HG03066 (cell line): ENCODE results near the gene CD48.
"Not testable (repeated sequence)": the region's sequence is repeated elsewhere in the genome, so short reads cannot be mapped to it uniquely, and the experiment has no call there.

Experiments
- ATAC-seq: cut with Tn5 transposase; IDR thresholded peaks from one replicate; pipeline ENCODE4 v1.9.1; 2021; ENCODE audit warnings: low read depth; ENCODE audit not compliant: unreplicated experiment

Gene CD48

DNA sequence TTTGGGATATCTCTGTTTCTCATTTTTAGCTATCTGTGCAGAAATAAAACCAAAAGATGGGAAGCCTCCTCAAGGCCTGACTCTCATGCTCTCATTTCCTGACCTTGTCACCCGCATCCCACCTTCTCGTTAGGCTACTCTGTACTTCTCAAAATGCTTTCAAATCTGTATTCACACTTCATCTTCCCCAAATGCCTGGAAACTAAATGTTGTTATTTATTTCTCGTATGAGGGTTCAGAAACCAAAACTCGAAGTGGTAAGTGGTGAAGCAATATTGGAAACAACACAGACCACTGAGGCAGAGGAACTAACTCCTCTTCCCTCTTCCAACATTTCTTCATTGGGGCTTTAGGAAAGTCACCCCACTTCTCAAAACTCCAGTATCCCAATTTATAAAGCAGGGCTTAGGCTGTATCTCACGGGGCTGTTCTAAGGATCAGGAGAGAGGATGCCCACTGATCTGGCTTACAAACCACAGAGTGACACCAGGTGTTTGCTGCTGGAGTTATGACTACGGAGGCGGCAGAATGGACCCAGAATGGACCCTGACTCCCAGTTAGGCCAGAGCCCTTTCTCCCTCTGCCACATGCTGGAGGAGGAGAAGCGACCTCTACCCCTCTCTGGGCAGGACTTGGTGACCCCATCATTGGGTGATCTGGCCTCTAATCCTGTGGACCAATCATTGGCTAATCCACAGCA, 31.0 kb upstream of the CD48 start:
- no peak for ATAC-seq

DNA sequence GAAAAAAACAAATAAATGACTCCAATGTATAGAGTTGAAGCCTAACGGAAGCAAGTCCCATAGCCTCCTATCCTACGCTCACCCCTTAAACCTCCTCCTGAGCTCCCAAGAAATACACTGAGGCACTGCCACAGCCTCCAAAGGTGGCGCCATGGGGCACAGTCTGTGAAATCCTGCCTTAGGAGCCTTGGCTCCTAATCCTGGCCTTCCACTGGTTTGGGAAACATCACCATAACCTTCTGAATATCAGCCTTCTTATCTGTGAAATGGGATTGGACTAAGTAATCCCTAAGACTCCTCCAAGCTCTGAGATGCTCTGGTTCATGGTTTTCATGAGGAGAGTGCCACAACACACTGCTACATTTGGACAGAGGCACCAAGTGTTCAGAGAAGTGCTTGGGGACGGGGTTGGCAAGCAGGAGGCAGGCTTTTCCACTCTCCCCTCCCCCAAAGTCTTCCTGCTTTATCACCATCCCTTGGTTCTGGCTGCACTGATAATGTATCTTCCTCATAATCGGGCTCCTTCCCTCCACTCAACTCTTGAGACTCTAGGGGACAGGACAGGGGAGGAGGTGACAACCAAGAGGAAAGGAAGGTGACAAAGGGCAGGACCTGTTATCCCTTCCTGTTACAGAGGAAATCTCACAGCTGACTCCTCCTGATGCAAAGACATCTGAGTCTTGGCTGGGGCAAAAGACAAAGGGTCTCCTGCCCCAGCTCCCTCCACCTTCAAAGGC, 30.2 kb upstream of the CD48 start:
- no peak for ATAC-seq

DNA sequence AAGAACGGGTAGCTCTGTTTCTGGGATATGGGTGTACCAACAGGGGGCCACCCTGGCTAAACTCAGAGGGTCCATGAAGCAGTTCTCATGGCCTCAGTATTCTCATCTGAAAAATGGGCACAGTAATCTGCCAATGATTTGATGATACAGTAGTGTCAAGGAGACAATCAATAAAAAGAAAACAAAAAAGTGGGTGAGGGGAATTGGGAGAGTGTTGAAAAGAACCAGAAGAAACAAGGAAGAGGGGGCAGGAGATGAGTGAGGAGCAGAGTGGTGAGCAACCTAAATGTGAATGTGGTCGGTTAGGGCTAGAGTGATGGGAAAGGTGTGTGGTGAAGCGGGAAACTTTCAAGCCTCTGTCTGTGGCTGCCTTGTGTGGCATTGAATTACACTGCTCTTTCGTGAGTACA, 29.5 kb upstream of the CD48 start:
- ATAC-seq, result no peak

DNA sequence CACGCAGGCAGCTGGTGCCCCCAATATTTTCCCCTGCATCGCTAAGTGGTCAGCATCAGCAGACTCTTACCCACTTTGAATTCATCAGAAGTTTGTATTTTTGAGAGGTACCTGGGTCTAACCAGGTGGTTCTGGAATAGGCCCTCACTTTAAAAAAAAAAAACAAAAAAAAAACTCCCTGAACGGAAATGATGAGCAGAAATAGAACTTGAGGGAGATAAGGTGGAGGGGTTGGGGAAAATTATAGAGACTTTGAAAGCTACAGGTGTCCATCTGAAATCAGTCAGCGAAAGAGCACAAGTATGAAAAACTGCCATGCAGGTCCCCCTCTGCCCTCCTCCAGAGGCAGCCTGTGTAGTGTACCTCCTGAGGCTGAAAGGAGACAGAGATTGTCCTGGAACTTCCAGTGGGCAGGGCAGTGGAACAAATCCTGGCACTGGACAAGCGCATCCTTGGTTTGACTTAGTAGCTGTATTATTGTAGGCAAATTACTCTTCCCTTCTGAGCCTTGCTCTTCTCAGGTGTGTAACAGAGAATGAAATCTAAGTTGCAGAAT, 28.6 kb upstream of the CD48 start:
- ATAC-seq, result no peak

DNA sequence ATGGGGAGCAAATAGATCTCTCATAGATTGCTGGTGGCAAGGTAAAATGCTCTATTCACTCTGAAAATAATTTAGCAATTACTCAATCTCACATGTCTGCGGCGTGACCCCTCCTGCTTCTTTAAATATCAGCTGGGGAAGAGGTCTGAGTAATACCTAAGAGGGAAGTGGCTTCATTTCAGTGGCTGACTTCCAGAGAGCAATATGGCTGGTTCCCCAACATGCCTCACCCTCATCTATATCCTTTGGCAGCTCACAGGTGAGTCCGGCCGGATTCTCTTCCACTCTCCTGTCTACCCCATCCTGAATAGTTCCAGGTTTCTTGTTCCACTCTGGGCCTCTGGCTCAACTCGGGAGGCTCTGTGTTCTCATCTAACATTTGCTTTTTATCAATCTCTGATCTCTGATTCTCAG, 27.5 kb upstream of the CD48 start, which contains the start of gene SLAMF7:
SLAMF7 (plus strand) TSS at position 150 of the 414 bp plus-strand sequence; CDS start at position 205, 55 bp downstream.
- peak; percentile 55 for ATAC-seq

DNA sequence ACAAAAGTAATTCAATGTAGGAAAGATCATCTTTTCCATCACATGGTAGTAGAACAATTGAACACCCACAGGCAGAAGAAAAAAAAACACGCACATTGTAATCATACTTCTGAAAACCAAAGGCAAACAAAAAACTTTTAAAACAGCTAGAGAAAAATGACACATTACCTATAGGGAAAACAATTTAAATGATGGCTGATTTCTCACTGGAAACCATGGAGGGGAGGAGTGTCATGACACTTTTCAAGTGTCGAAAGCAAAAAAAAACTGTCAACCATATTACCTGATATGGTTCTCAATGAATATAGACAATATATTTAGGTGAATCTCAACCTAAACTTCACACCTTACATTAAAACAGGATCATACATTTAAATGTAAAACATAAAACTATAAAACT, 26.6 kb upstream of the CD48 start:
- no peak for ATAC-seq

DNA sequence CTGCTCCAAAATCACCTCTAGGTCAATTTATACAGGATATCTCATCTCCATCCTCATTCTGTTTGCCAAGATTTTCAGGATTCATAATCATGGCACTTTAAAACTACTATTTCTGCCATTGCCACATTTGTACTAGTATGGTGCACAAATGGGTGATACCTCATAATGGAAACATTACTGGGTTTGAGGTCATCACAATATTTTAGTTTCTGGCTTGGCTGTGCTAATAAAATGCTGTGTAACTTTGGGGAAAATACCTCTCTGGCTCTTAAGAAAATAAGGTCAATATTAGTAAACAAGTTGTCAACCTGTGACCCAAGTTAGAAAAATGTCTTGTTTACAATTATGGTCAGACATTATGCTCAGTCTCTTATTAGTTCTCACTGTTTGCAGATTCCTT, 22.7 kb upstream of the CD48 start:
- no peak for ATAC-seq

DNA sequence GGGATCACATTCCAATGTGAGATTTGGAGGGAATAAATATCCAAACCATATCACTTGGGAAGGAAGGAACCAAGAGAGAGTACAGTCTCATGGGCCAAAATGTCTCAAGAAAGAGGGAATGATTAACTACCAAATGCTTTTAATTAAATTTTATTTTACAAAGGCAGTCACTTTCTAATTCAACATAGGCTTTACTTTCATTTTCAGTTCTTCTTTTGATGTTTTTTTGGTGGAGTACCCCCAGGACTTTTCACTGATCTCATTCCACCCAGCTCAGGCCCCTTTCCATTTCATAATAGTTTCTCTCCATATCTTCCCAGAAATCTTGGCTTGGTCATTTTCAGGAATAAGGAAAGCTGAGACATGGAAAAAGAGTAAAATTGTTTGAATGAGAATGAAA, 22.3 kb upstream of the CD48 start:
- ATAC-seq, result no peak

DNA sequence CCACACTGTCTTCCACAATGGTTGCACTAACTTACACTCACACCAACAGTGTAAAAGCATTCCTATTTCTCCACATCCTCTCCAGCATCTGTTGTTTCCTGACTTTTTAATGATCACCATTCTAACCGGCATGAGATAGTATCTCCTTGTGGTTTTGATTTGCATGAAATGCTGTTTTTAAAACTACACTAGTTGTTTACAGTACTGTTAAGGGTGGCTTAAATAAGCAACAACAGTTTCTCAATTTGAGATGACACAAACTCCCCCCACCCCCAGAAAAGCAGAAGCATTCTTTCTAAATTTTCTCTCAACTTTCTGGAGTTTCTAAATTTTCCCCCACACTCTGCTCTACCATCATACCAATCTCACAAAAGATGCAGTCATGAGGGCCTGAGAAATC, 20.4 kb upstream of the CD48 start:
- ATAC-seq, result no peak

DNA sequence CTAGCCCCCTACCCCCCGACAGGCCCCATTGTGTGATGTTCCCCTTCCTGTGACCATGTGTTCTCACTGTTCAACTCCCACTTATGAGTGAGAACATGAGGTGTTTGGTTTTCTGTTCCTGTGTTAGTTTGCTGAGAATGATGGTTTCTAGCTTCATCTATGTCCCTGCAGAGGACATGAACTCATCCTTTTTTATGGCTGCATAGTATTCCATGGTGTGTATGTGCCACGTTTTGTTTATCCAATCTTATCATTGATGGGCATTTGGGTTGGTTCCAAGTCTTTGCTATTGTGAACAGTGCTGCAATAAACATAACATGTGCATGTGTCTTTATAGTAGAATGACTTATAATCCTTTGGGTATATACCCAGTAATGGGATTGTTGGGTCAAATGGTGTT, 19.9 kb upstream of the CD48 start:
- not testable (repeated sequence) for ATAC-seq

DNA sequence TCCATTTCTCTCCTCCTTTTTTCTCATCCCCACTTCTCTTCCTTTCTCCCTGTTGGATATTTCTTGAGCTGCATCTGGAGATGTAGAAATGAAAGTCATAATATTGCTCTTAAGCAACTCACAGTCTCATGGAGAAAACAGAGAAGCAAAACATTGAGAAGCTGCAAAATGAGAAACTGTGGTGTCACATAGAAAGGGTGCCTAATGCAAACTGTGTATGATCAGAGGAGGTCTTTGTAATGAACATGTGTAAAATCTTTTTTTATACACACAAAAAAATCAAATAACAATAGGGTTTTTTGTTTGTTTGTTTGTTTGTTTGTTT, 15.7 kb upstream of the CD48 start:
- no peak for ATAC-seq

DNA sequence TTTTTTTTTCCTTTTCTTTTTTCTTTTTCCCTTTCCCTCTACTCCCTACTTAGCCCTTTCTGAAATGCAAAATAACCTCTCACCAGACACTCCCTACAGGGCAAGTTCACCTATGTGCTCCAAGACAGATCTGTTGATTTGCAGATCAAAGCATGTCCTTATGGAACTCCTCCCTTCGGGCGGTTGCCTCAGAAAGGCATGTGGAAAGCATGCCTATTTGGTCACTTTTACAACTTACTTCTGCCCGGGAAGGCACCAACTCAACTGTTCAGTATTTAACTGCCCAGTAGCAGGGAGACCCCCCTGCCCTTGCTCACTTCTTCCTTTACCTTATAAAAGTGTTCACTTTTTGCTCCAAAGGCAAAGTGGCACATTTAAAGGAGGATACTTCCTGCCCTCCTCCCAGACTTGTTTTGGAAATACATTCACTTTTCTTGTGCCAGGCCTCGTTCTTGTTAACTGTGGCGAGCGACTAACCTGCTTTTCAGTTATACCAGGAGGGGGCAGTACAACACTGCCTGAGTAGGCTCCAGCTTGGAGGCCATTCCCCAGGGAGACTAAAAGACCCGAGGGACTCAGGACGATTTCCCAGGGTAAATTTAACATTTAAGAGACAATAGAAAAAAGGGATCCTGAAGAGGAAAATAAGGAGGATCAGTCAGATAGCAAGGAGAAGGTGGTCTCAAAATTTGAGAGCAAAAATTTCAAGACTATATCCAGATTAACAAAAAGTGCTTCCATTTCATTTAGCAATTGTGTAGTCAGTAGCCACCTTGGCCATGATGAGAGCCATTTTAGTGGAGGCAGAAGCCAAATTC, 15.1 kb upstream of the CD48 start:
- ATAC-seq, result peak; percentile 72

DNA sequence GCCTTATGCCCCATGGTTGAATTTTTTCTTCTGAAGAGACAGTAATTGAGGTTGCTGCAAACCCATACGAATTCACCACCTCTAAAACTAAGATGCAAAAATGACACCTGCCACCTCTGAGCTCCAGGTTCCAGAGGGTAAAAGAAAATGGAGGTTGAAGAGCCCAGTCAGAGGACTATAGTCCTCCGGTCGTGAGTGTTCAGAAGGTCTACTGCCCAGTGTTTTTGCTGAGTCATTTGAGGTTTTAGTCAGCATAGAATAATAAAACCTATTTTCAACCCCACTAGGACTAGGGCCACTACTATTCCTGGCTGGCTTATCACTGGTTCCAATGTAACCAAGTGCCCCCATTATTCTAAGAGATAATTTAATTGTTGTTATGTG, 14.5 kb upstream of the CD48 start:
- ATAC-seq, result no peak

DNA sequence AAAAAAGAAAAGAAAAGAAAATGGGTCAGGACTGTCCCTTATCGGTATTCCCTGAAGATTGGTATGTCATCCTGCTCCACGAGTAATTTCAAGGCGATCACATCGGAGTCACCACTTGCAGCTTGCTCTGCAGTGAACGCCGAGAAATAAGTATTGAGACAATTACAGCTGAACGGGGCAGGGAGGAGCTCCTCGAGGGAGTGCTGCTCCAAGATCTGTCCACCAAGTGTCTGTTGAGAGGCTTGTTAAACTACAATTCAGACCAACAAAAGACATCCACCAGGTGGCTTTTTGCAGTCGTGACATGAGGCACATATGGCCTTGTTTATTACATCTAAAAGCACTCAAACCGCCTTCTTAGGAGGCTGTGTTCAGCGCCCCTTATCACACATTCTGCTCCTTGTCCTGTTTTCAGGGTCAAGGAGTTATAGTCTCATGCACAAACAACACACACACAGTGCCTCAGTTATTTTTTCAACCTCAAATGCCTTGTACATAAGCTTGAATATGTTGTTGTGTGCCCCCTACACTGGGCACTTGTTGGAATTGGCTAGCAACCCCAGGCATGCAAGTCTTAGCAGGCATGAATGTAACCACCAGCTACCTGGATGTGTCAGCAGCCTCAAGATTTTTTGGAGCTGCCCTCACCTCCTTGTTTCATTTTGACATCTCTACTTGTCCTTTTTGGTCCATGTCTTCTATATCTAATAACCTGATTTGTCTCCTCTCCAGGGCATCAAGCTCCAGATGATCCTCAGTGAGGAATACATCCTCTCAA, 13.0 kb upstream of the CD48 start:
- ATAC-seq, result no peak

DNA sequence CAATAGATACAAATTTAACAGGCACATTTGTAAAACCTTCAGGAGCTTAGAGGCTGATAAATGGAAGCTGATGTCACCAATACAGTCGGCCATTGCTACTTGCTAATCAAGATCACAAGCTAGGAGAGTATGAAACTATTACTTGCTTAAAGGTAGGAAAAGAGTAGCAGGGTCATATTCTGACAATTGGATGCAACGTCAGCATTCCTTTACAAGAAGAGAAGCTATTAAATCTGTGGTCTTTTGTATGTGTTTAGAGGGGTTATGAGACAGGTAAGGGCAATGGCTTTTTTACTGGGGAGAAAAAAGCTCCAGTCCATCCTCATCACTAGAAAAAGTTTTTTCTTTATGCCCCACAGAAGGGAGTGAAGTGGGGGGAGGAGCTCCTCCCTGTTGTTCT, 11.7 kb upstream of the CD48 start:
- no peak for ATAC-seq

DNA sequence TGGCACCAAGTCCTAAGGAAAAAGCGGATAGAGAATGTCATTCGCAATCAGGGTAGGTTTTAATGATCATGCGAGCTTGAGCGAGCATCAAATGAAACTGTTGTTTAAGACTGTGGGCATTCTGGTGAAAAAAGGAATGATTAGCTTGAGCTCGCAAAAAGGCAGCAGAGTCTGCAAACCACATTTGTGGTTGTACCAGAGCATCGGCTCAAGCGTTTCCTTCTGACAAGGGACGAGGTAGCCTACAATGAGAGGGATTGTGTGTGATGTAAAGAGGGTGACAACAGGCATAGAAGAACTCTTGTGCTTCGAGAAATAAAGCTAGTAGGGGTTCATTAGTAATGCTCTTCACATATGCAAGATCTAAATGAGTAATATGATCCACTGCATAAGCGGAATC, 11.1 kb upstream of the CD48 start:
- no peak for ATAC-seq

DNA sequence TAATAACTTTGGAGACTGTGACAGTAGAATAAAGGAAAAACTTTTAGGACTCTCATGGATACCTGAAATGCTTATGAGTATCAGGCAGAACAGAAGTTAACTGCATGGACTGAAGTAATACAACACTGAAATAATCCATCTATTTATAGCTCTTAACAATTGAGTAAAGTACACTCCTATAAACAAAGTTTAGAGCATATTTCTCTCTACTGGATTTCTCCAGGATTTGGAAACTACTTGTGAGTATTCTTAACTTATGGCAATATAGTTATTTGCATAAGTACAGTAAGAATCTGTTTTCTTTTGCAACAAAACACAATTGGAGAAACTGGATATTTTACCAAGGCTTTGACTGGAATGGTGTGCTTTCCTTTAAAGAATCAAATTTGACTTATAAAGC, 9.9 kb upstream of the CD48 start:
- ATAC-seq, result no peak

DNA sequence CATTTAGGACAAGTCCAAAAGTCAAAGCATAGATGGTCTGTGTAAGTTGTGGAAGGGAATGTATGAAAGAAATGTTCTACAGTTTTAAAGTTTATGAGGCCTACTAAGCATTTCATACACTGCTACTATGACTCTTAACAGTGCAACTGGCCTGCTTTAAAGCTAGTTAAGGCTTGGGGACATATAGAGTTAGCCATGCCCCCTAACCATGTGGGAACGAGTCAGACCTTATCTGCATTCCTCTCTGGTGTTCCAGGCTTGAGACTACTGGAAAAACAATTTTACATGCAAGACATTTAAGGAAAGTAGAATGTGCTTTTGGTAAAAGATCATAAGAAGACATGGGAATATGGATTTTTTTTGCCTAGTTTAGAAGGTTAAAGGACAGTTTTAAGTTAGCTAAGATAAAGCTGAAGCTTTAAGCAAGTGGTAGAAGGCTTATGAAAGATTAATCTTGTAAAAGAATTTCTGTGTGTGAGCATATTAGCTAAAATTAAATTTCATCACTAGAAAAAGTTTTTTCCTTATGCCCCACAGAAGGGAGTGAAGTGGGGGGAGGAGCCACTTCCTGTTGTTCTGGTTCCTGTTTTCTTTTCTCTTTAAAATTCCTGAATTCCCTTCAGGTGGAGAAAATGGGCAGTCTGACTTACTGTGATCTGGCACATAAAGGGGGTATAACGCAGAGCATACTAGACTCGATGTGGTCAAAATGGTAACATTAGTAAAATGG, 8.9 kb upstream of the CD48 start:
- no peak for ATAC-seq

DNA sequence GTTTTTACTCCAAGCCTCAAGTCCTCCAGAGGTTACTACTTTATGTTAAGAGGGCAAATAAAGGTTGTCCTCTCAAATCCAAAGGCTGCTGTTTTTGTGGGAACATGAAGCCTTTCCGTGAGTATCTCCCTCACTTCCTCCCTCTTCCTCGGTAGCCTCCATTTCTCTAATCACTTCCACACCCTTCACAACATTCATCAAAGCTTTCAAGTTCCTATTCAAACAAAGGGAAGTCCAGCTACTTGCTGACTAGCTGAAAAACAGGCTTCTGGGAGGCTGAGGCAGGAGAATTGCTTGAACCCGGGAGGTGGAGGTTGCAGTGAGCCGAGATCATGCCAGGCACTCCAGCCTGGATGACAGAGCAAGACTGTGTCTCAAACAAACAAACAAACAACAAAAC, 6.6 kb upstream of the CD48 start:
- no peak for ATAC-seq

DNA sequence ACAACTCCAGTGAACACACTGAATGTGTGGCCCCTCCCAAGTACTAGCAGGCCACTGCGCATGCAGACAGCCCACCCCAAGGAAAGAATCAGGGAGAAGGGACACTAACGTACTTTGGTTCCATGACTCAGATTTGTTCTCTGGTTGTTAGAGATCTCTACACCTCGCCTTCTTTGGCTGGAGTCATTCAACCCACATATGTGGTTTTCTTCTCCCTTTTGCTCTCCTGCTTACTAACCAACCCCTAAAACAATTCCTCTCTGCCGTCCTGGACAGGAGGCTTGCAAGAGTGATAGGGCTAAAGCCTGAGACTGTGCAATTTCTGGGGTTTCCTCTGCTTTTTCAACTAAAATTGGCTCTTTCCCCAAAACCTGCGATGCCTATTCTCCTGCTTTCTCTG, 5.7 kb upstream of the CD48 start:
- no peak for ATAC-seq
